Thyroid gland (tissue), 4 donors: ENCODE measurements around the gene AKAP1. TPM values are rescaled to one million over a fixed set of nuclear protein-coding genes. Genes with fewer than 3 reads are reported as not detected.

ENCODE experiments used
- DNase-seq, 2 donors: peaks; one replicate each; pipeline ENCODE4 v3.0.0-alpha.2; 2019
- H3K27ac ChIP-seq, 3 donors: fragments of 200-600 bp; sonication (generic); 1 replicate in 2 of 3; 2 replicates in 1 of 3; pipeline ENCODE4 v1.5.1; 2016 to 2019; ENCODE audit warnings: mild to moderate bottlenecking in 1 of 3, moderate library complexity in 1 of 3
- H3K27me3 ChIP-seq: fragments of 200-600 bp; sonication (generic); one replicate; pipeline ENCODE4 v1.5.1; 2019
- H3K36me3 ChIP-seq, 2 donors: fragments of 200-600 bp; sonication (generic); one replicate each; pipeline ENCODE4 v1.5.1; 2016 to 2019
- H3K4me1 ChIP-seq, 2 donors: fragments of 200-600 bp; sonication (generic); one replicate each; pipeline ENCODE4 v1.5.1; 2017 to 2019
- H3K4me3 ChIP-seq, 3 donors: fragments of 200-600 bp; sonication (generic); replicated peaks in 1 of 3; 1 replicate in 2 of 3; 2 replicates in 1 of 3; pipeline ENCODE4 v1.5.1; 2016; ENCODE audit warnings: mild to moderate bottlenecking in 1 of 3
- H3K9me3 ChIP-seq: fragments of 200-600 bp; sonication (generic); one replicate; pipeline ENCODE4 v1.5.1; 2017
- POLR2A ChIP-seq, 2 donors: fragments of 450-650 bp; IDR thresholded peaks; one replicate each; pipeline ENCODE4 v1.6.1; 2017; ENCODE audit warnings: antibody characterized with exemption in 2 of 2, mild to moderate bottlenecking in 2 of 2, moderate library complexity in 1 of 2
- WGBS, 2 donors: methylation state at CpG; one replicate each; pipeline ENCODE4 v1.1.5; 2017; 5-methylcytosine and 5-hydroxymethylcytosine counted together
- intact Hi-C: fragments of 100-400 bp; cut with DNase I; formaldehyde crosslinking; loops from one replicate; pipeline ENCODE4 v1.15.1; 2023
- total RNA-seq, 4 donors: library from RNA; depleted of rRNA; stranded (reverse); fragments of >200 nt; gene quantifications; one replicate each; pipeline ENCODE4 v1.2.3, GENCODE V29; 2016
- TF ChIP-seq, protein P1 (sequence below), 6 experiments: fragments of 200-600 bp in 3 of 6; fragments of 450-650 bp in 3 of 6; sonication (generic) in 3 of 6; IDR thresholded peaks; one replicate each; pipeline ENCODE4 v1.5.1; 2016 to 2019; ENCODE audit warnings: antibody characterized with exemption in 6 of 6, mild to moderate bottlenecking in 2 of 6, inconsistent platforms in 1 of 6, moderate library complexity in 1 of 6

AKAP1 gene
- total RNA-seq, 4 donors from 2014 or later = 91.6 to 105 (median 95.5) TPM

DNA sequence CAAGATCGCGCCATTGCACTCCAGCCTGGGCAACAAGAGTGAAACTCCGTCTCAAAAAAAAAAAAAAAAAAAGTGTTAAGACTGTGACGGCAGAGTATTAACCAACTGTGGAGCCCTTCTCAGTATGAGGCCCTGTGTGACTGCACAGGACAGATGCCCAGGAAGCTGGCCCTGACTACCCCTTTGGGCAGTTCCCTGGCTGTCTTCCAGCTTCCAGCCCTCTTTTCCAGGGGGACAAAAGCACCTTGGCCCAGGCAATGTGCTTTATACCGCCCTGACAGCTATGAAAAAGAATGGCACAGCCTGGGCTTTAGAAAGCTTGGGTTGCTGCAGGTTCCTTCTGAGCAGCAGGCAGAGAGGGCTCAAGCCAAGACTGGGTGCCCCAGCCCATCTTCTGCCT, 61.2 kb downstream of the AKAP1 start:
- intact Hi-C loops = no loop called here
- no peak overlapping the region for H3K4me3 ChIP-seq
- H3K27ac ChIP-seq = no peak overlapping the region
- H3K27me3 ChIP-seq = no peaks in the 10 kb centered on the region
- H3K4me1 ChIP-seq = no peaks in the 10 kb centered on the region
- no peak for DNase-seq
- TF ChIP-seq POLR2A (IDR thresholded peaks at IDR 0.05) = no peak
- WGBS, 2 donors = 81 to 88% methylated on average over 5 of the region's 5 CpGs
- H3K36me3 ChIP-seq = no peaks in the 10 kb centered on the region
- H3K9me3 ChIP-seq = no peaks in the 10 kb centered on the region

DNA sequence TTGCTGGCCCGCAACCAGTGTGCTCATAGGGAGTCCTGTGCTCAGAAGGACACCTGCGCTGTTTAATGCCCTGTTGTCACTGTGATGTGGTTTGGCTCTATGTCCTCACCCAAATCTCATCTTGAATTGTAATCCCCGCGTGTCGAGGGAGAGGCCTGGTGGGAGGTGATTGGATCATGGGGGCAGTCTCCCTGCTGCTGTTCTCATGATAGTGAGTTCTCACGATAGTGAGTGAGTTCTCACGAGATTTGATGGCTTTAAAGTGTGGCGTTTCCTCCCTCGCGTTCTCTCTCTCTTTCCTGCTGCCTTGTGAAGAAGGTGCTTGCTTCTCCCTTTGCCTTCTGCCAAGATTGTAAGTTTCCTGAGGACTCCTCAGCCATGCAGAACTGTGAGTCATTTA, 66.8 kb downstream of the AKAP1 start:
- Histone ChIP-seq H3K27ac (no peak overlapping the region), H3K9me3 (no peaks in the 10 kb centered on the region), H3K27me3 (no peaks in the 10 kb centered on the region), H3K4me1 (no peaks in the 10 kb centered on the region), H3K4me3 (no peak overlapping the region), H3K36me3 (no peaks in the 10 kb centered on the region)
- intact Hi-C loops = no loop called here
- no peak for DNase-seq
- no peak for TF ChIP-seq POLR2A (IDR thresholded peaks at IDR 0.05)
- TF ChIP-seq, protein P1, sequence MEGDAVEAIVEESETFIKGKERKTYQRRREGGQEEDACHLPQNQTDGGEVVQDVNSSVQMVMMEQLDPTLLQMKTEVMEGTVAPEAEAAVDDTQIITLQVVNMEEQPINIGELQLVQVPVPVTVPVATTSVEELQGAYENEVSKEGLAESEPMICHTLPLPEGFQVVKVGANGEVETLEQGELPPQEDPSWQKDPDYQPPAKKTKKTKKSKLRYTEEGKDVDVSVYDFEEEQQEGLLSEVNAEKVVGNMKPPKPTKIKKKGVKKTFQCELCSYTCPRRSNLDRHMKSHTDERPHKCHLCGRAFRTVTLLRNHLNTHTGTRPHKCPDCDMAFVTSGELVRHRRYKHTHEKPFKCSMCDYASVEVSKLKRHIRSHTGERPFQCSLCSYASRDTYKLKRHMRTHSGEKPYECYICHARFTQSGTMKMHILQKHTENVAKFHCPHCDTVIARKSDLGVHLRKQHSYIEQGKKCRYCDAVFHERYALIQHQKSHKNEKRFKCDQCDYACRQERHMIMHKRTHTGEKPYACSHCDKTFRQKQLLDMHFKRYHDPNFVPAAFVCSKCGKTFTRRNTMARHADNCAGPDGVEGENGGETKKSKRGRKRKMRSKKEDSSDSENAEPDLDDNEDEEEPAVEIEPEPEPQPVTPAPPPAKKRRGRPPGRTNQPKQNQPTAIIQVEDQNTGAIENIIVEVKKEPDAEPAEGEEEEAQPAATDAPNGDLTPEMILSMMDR (IDR thresholded peaks at IDR 0.05) = no peak
- 90 to 92% methylated on average over 10 of the region's 10 CpGs for WGBS, 2 donors

DNA sequence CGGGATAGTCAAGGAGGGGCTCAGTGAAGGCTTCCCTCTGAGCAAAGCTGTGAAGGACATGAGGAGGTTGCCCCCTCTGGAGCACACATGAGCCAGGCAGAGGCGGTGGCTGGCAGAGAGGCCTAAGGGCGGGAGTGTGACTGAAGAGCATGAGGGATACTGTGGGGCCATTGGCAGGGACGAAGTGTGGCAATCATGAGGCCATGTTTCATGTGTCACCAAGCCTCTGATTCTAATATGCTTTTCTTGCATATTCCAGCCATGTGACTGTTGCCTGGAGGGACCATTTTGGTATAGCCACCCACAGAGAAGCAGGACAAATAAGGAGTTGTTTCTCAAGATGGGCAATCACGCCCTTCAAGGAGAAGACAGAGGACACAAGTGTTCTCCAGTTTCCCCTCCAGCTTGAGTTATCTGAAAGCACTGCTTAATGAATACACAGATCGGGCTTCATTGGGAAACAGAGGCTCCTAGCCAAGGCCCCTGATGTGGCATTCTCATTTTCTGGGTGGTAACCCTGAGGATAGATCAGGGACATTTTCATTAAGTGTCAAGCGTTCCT, 68.0 kb downstream of the AKAP1 start:
- Histone ChIP-seq H3K27me3 (no peaks in the 10 kb centered on the region), H3K27ac (no peak overlapping the region), H3K4me1 (no peaks in the 10 kb centered on the region), H3K4me3 (no peak overlapping the region), H3K9me3 (no peaks in the 10 kb centered on the region), H3K36me3 (no peaks in the 10 kb centered on the region)
- TF ChIP-seq POLR2A (IDR thresholded peaks at IDR 0.05) = no peak
- TF ChIP-seq, protein P1 (IDR thresholded peaks at IDR 0.05) = no peak
- intact Hi-C loops = no loop called here
- 68 to 89% methylated on average over 6 to 7 of the region's 7 CpGs for WGBS, 2 donors
- no peak for DNase-seq

DNA sequence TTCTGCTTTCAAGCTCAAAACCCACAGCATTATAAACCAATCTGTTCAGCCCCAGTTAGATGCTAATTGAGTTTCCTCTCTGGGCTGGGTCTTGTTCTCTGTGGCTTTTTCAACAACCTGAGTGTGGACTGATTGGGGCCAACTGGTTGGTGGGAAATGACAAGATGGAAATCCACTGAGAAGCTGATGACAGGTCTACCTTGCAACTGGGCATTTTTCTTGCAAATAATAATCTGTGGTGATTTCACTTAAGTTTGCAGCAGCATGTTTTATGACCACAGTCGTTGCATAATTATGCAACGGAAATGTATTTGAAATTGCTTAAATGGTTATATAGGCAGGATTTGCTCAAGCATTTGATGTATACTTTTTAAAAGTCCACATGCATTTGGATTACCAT, 69.9 kb downstream of the AKAP1 start:
- H3K36me3 ChIP-seq = no peaks in the 10 kb centered on the region
- H3K9me3 ChIP-seq = no peaks in the 10 kb centered on the region
- H3K4me3 ChIP-seq = no peak overlapping the region
- no peak for DNase-seq
- no peaks in the 10 kb centered on the region for H3K27me3 ChIP-seq
- no peak overlapping the region for H3K27ac ChIP-seq
- TF ChIP-seq, protein P1 (IDR thresholded peaks at IDR 0.05) = no peak
- no peak for TF ChIP-seq POLR2A (IDR thresholded peaks at IDR 0.05)
- H3K4me1 ChIP-seq = no peaks in the 10 kb centered on the region
- WGBS, 2 donors = 87 to 95% methylated on average over 2 of the region's 2 CpGs
- intact Hi-C loops = no loop called here

DNA sequence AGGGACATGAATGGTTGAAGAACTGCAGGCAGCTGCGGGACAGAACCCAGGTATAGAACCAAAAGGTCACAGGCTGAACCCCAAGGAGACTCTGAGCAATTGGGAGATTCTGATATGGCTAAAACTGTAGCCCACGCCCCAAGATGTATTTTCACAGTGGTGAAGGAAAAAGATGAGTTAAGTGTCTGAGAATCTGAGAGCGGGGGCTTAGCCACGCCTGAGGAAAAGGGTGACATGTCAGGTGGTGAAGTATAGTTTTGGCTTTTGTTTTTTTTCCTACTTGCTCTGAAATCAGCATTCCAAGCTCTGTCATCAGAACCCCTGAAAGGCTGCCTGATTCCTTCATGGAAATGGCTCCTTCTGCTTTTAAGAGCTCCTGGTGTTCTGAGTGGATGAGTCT, 73.3 kb downstream of the AKAP1 start:
- H3K27ac ChIP-seq = no peak overlapping the region
- no peaks in the 10 kb centered on the region for H3K27me3 ChIP-seq
- H3K4me1 ChIP-seq = no peaks in the 10 kb centered on the region
- 72 to 78% methylated on average over 4 of the region's 4 CpGs for WGBS, 2 donors
- intact Hi-C loops = no loop called here
- H3K4me3 ChIP-seq = no peak overlapping the region
- TF ChIP-seq, protein P1 (IDR thresholded peaks at IDR 0.05) = no peak
- no peak for TF ChIP-seq POLR2A (IDR thresholded peaks at IDR 0.05)
- no peak for DNase-seq
- no peaks in the 10 kb centered on the region for H3K36me3 ChIP-seq
- H3K9me3 ChIP-seq = no peaks in the 10 kb centered on the region

DNA sequence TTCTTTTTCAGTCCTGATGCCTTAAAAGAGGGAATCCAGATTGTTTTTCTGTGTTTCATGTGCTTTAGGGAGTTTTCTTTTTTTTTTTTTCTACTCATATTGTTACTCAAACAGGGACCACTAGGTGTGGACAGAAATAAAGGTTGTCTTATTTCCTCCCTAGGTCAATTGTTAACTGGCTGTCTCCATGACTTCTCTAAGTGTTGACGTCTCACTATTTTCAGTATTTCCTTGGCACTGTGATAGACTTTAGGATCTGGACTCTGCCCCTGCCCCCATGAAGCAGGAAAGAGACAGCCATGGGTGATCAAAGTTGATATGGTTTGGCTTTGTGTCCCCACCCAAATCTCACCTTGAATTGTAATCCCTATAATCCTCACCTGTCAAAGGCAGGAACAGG, 73.7 kb downstream of the AKAP1 start:
- no peaks in the 10 kb centered on the region for H3K4me1 ChIP-seq
- 70 to 88% methylated on average over 1 of the region's 1 CpG for WGBS, 2 donors
- intact Hi-C loops = no loop called here
- no peak overlapping the region for H3K4me3 ChIP-seq
- DNase-seq = no peak
- no peak for TF ChIP-seq POLR2A (IDR thresholded peaks at IDR 0.05)
- TF ChIP-seq, protein P1 (IDR thresholded peaks at IDR 0.05) = no peak
- H3K27ac ChIP-seq = no peak overlapping the region
- H3K36me3 ChIP-seq = no peaks in the 10 kb centered on the region
- H3K9me3 ChIP-seq = no peaks in the 10 kb centered on the region
- no peaks in the 10 kb centered on the region for H3K27me3 ChIP-seq
